Esophagus mucosa (tissue), 1 donor: ENCODE data around the gene DCTN4. TPM values are rescaled to one million over a fixed set of nuclear protein-coding genes. Genes with fewer than 3 reads are reported as not detected.
"Not testable (repeated sequence)": the region's sequence is repeated elsewhere in the genome, so short reads cannot be mapped to it uniquely, and the experiment has no call there.

Experiments
- ATAC-seq: fragments of 200-7000 bp; cut with Tn5 transposase; one replicate; pipeline ENCODE4 v1.9.1; 2020
- total RNA-seq: library from RNA; stranded (reverse); gene quantifications from one replicate; pipeline ENCODE4 v1.2.4, GENCODE V29; 2023
- donor health status: DM: yes; HTN: yes; CAD: no.

Gene DCTN4
- total RNA-seq = 49.4 TPM

- peak; percentile 94 for ATAC-seq
Measured at GRCh38 chr5:150758531-150759333, at the start of gene DCTN4. Gene DCTN4 (minus strand): TSS chr5:150759017. CDS start chr5:150758993, 24 bp downstream.

GRCh38 chr5:150804388-150804787 is 45.6 kb upstream of the DCTN4 start:
- ATAC-seq = no peak

GRCh38 chr5:150801117-150801927 is 42.5 kb upstream of the DCTN4 start:
- peak; percentile 76 for ATAC-seq

- ATAC-seq = no peak
Measured at GRCh38 chr5:150797384-150797783, 38.6 kb upstream of the DCTN4 start.

GRCh38 chr5:150794927-150795326 is 36.1 kb upstream of the DCTN4 start:
- ATAC-seq = no peak

- not testable (repeated sequence) for ATAC-seq
Measured at GRCh38 chr5:150793423-150793888, 34.6 kb upstream of the DCTN4 start.

GRCh38 chr5:150791536-150791935 is 32.7 kb upstream of the DCTN4 start:
- ATAC-seq = no peak

- peak; percentile 97 for ATAC-seq
Measured at GRCh38 chr5:150789943-150790611, 31.3 kb upstream of the DCTN4 start.

- peak; percentile 12 for ATAC-seq
Measured at GRCh38 chr5:150789450-150789849, 30.6 kb upstream of the DCTN4 start.

GRCh38 chr5:150788977-150789376 is 30.2 kb upstream of the DCTN4 start:
- ATAC-seq = no peak

GRCh38 chr5:150787656-150788055 is 28.8 kb upstream of the DCTN4 start:
- ATAC-seq = no peak

GRCh38 chr5:150786876-150787275 is 28.1 kb upstream of the DCTN4 start:
- no peak for ATAC-seq

- no peak for ATAC-seq
Measured at GRCh38 chr5:150785950-150786349, 27.1 kb upstream of the DCTN4 start.

GRCh38 chr5:150783422-150783928 is 24.7 kb upstream of the DCTN4 start:
- peak; percentile 52 for ATAC-seq

GRCh38 chr5:150782850-150783249 is 24.0 kb upstream of the DCTN4 start:
- no peak for ATAC-seq

GRCh38 chr5:150781706-150782614 is 23.1 kb upstream of the DCTN4 start:
- ATAC-seq = peak; percentile 84

GRCh38 chr5:150780816-150781221 is 22.0 kb upstream of the DCTN4 start:
- peak; percentile 82 for ATAC-seq

- ATAC-seq = no peak
Measured at GRCh38 chr5:150780187-150780692, 21.4 kb upstream of the DCTN4 start.

GRCh38 chr5:150779397-150780186 is 20.8 kb upstream of the DCTN4 start:
- no peak for ATAC-seq
